ENCODE data around the gene RAD52. TPM values are rescaled to one million over a fixed set of nuclear protein-coding genes. Genes with fewer than 3 reads are reported as not detected.

RAD52 gene
- total and polyA plus RNA-seq, 4 donors: 3.7 to 14.2 (median 6.7) TPM

- DNase-seq (ENCODE audit: low spot score): no peak
- Histone ChIP-seq H3K36me3 (ENCODE audit: control insufficient read depth in 4 of 4, insufficient read depth in 3 of 4, low read depth in 1 of 4, low read length in 3 of 4) (peaks cover 0 to 2% (median 0%) of the 10 kb centered on the region in 4 donors), H3K9ac (ENCODE audit: low read depth in 1 of 2, low read length in 2 of 2) (no peak overlapping the region), H3K4me1 (ENCODE audit: control insufficient read depth in 4 of 4, insufficient read depth in 4 of 4, low read length in 3 of 4) (no peaks in the 10 kb centered on the region), H3K27me3 (ENCODE audit: control insufficient read depth in 4 of 4, insufficient read depth in 4 of 4, low read length in 3 of 4) (no peaks in the 10 kb centered on the region), H3K4me3 (ENCODE audit: low read depth in 1 of 3, low read length in 3 of 3) (no peak overlapping the region), H3K9me3 (ENCODE audit: control insufficient read depth in 4 of 4, low read length in 3 of 4) (no peaks in the 10 kb centered on the region), H3K27ac (ENCODE audit: low read depth in 1 of 2, low read length in 2 of 2) (no peak overlapping the region)
- WGBS: 92% methylated on average over 3 of the region's 3 CpGs
- TF ChIP-seq RAD21 (IDR thresholded peaks at IDR 0.05) (no peak), MAX (IDR thresholded peaks at IDR 0.05) (no peak), EGR1 (IDR thresholded peaks at IDR 0.05; ENCODE audit: low read depth in 2 of 2) (no peak), RXRA (IDR thresholded peaks at IDR 0.05) (no peak), CTCF (IDR thresholded peaks at IDR 0.05; ENCODE audit: low read depth, low read length, missing input control) (no peak), REST (IDR thresholded peaks at IDR 0.05) (no peak), FOXA1 (IDR thresholded peaks at IDR 0.05) (no peak), SP1 (IDR thresholded peaks at IDR 0.05) (no peak), FOXA2 (IDR thresholded peaks at IDR 0.05) (no peak)
These were observed 10.7 kb downstream of the RAD52 start for GRCh38 chr12:938810-939209.

- DNase-seq (ENCODE audit: low spot score): no peak
- WGBS: 88% methylated on average over 8 of the region's 8 CpGs
- Histone ChIP-seq H3K36me3 (ENCODE audit: control insufficient read depth in 4 of 4, insufficient read depth in 3 of 4, low read depth in 1 of 4, low read length in 3 of 4) (peaks cover 2 to 3% (median 2%) of the 10 kb centered on the region in 4 donors), H3K4me3 (ENCODE audit: low read depth in 1 of 3, low read length in 3 of 3) (no peak overlapping the region), H3K9ac (ENCODE audit: low read depth in 1 of 2, low read length in 2 of 2) (no peak overlapping the region), H3K27me3 (ENCODE audit: control insufficient read depth in 4 of 4, insufficient read depth in 4 of 4, low read length in 3 of 4) (no peaks in the 10 kb centered on the region), H3K4me1 (ENCODE audit: control insufficient read depth in 4 of 4, insufficient read depth in 4 of 4, low read length in 3 of 4) (no peaks in the 10 kb centered on the region), H3K9me3 (ENCODE audit: control insufficient read depth in 4 of 4, low read length in 3 of 4) (no peaks in the 10 kb centered on the region), H3K27ac (ENCODE audit: low read depth in 1 of 2, low read length in 2 of 2) (no peak overlapping the region)
- TF ChIP-seq EGR1 (IDR thresholded peaks at IDR 0.05; ENCODE audit: low read depth in 2 of 2): no peak
- no peak for TF ChIP-seq TAF1 (conservative IDR thresholded peaks at IDR 0.05)
- no peak for TF ChIP-seq RAD21 (IDR thresholded peaks at IDR 0.05)
- no peak for TF ChIP-seq ZBTB33 (IDR thresholded peaks at IDR 0.05)
- TF ChIP-seq REST (IDR thresholded peaks at IDR 0.05): no peak
- TF ChIP-seq NR2F2 (IDR thresholded peaks at IDR 0.05): no peak
- no peak for TF ChIP-seq SP1 (IDR thresholded peaks at IDR 0.05)
- no peak for TF ChIP-seq RXRA (IDR thresholded peaks at IDR 0.05)
- TF ChIP-seq ATF3 (IDR thresholded peaks at IDR 0.05): no peak
- TF ChIP-seq FOXA1 (IDR thresholded peaks at IDR 0.05): no peak
- no peak for TF ChIP-seq GABPA (IDR thresholded peaks at IDR 0.05 in 1 of 2, conservative IDR thresholded peaks at IDR 0.05 in 1 of 2)
- no peak for TF ChIP-seq HNF4A (conservative IDR thresholded peaks at IDR 0.05)
- no peak for TF ChIP-seq CTCF (IDR thresholded peaks at IDR 0.05; ENCODE audit: low read depth, low read length, missing input control)
- no peak for TF ChIP-seq FOXA2 (IDR thresholded peaks at IDR 0.05)
These were observed 12.8 kb downstream of the RAD52 start for GRCh38 chr12:936377-937345.

Data from liver (tissue), 9 donors.